PC-3 (cell line): ENCODE measurements around the gene HADHB.
"Not testable (repeated sequence)": the region's sequence is repeated elsewhere in the genome, so short reads cannot be mapped to it uniquely, and the experiment has no call there.

Experiments used
- CTCF ChIP-seq: fragments of 300-600 bp; sonication (generic); conservative IDR thresholded peaks from 2 replicates; pipeline ENCODE4 v1.5.1; 2017; ENCODE audit warnings: antibody characterized with exemption, low read depth, mild to moderate bottlenecking, low read length
- EZH2 ChIP-seq: fragments of 300-600 bp; sonication (generic); IDR thresholded peaks from one replicate; pipeline ENCODE4 v1.6.1; 2017; ENCODE audit warnings: antibody characterized with exemption, mild to moderate bottlenecking, low read length; ENCODE audit not compliant: unreplicated experiment

GRCh38 chr2:26331321-26331720, 86.6 kb downstream of the HADHB start:
- TF ChIP-seq EZH2, CTCF: not testable (repeated sequence)
